HEK293T (cell line): Measurements from ENCODE around the gene TIFAB.

ENCODE experiments used
- CTCF ChIA-PET: fragments of 350-600 bp; formaldehyde crosslinking; extraction: SDS; loops from one replicate; lab custom pipeline; 2021; ENCODE audit warnings: antibody characterized with exemption, inconsistent platforms; lab: Yijun Ruan, JAX
- POLR2A ChIA-PET: fragments of 350-600 bp; formaldehyde crosslinking; extraction: SDS; loops from one replicate; lab custom pipeline; 2020; ENCODE audit warnings: antibody characterized with exemption, inconsistent platforms; lab: Yijun Ruan, JAX
- DNase-seq: peaks from one replicate; pipeline ENCODE4 v3.0.0; 2012; ENCODE audit warnings: mixed read lengths; ENCODE audit errors: extremely low spot score
- ARNT ChIP-seq: fragments of 450-650 bp; IDR thresholded peaks from 2 replicates; pipeline ENCODE4 v1.6.1; 2017; ENCODE audit warnings: mild to moderate bottlenecking
- BHLHE40 ChIP-seq: fragments of 450-650 bp; IDR thresholded peaks from 2 replicates; pipeline ENCODE4 v1.6.1; 2016; ENCODE audit warnings: mild to moderate bottlenecking, moderate library complexity, borderline replicate concordance
- CTBP1 ChIP-seq: fragments of 450-650 bp; IDR thresholded peaks from 2 replicates; pipeline ENCODE4 v1.6.1; 2016; ENCODE audit warnings: borderline replicate concordance
- ELF4 ChIP-seq: fragments of 450-650 bp; IDR thresholded peaks from 2 replicates; pipeline ENCODE4 v1.6.1; 2017; ENCODE audit warnings: antibody characterized with exemption
- FOXA1 ChIP-seq: fragments of 450-650 bp; IDR thresholded peaks from 2 replicates; pipeline ENCODE4 v1.6.1; 2016; ENCODE audit warnings: mild to moderate bottlenecking
- FOXK2 ChIP-seq: fragments of 450-650 bp; IDR thresholded peaks from 2 replicates; pipeline ENCODE4 v1.6.1; 2016; ENCODE audit warnings: mild to moderate bottlenecking
- FOXM1 ChIP-seq: fragments of 450-650 bp; IDR thresholded peaks from 2 replicates; pipeline ENCODE4 v1.6.1; 2017; ENCODE audit warnings: mild to moderate bottlenecking, borderline replicate concordance
- HDGF ChIP-seq: fragments of 450-650 bp; IDR thresholded peaks from 2 replicates; pipeline ENCODE4 v1.6.1; 2017; ENCODE audit warnings: antibody characterized with exemption, borderline replicate concordance
- L3MBTL2 ChIP-seq: fragments of 450-650 bp; conservative IDR thresholded peaks from 2 replicates; pipeline ENCODE4 v1.6.1; 2016; ENCODE audit warnings: mild to moderate bottlenecking
- LEF1 ChIP-seq: fragments of 450-650 bp; IDR thresholded peaks from 2 replicates; pipeline ENCODE4 v1.6.1; 2017; ENCODE audit warnings: mild to moderate bottlenecking, borderline replicate concordance
- NFRKB ChIP-seq: fragments of 450-650 bp; IDR thresholded peaks from 2 replicates; pipeline ENCODE4 v1.6.1; 2016; ENCODE audit warnings: mild to moderate bottlenecking, moderate library complexity
- PKNOX1 ChIP-seq: fragments of 450-650 bp; IDR thresholded peaks from 2 replicates; pipeline ENCODE4 v1.6.1; 2016
- SP1 ChIP-seq: fragments of 450-650 bp; IDR thresholded peaks from 2 replicates; pipeline ENCODE4 v1.6.1; 2017
- SUZ12 ChIP-seq: fragments of 450-650 bp; IDR thresholded peaks from 2 replicates; pipeline ENCODE4 v1.6.1; 2016; ENCODE audit warnings: mild to moderate bottlenecking
- TARDBP ChIP-seq: fragments of 450-650 bp; IDR thresholded peaks from 2 replicates; pipeline ENCODE4 v1.6.1; 2016

The TIFAB gene

DNA sequence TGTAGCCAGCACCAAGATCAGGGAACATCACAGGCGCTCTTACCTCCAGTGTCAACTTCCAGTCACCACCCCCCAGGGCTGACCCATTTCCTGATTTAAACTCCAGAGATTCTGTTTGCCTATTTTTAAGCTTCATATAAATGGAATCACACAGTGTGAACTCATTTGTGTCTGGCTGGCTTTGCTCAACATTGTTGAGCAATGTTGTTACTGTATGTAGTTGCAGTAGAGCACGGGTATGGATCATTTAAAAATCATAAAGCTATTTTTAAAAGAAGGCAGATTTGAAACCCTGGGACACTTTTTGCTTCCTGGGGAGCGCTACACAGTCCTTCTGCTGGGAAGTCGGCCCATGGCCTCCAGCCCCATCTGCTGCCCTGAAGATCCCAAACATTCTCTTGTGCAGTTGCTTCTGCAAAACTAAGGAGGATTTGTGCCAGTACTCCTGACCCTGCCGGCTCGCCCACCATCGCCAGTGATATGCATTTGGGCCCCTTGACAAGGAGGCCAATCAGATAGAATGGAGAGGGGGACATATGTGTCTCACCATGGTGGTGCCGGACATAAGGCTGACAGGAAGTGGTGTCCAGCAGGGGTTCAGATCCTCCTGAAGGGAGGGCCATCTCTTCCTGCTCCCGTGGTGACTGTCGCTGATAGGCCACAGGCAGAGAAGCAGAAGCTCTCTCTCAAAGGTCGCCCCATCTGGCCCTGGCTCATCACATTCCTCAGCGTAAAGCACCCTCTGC lies 18.3 kb downstream of the TIFAB start:
- TF ChIP-seq L3MBTL2 = no peak
- POLR2A ChIA-PET = interaction anchor here (1.1 to 1.5 kb wide), 2 partner anchors 10 to 32 kb away, joined by 3 to 4 read pairs; no protein-coding TSS in a partner anchor
- peak; percentile 3 for DNase-seq
- CTCF ChIA-PET = no interaction called here

DNA sequence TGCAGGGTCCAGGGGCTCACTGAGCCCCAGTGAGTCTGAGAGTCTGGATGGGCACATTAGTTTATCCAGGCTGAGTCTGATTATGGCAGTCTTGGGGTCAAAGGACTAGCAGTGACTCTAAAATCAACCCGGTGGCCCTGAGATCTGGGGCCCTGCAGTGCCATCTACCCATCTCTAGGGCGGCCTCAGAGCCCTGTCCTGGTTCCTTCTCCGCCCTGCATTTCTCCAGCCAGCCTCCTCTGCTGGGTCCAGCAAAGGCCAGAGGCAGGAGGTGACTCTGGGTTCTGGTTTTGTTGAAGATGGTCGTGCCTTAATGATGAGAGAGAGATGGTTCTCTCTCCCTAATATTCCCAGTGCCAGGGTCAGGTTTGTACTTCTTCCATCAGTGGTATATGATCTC lies 20.0 kb downstream of the TIFAB start:
- CTCF ChIA-PET = no interaction called here
- POLR2A ChIA-PET = no interaction called here
- DNase-seq = peak; percentile 2
- TF ChIP-seq LEF1 = no peak

- ChIA-PET CTCF (no interaction called here), POLR2A (no interaction called here)
- no peak for TF ChIP-seq CTBP1
- no peak for TF ChIP-seq HDGF
- no peak for TF ChIP-seq PKNOX1
- no peak for TF ChIP-seq FOXM1
- no peak for TF ChIP-seq TARDBP
- no peak for TF ChIP-seq NFRKB
- TF ChIP-seq BHLHE40 = no peak
- TF ChIP-seq FOXA1 = no peak
- TF ChIP-seq SP1 = no peak
- no peak for DNase-seq
Observed at GRCh38 chr5:135430135-135430437, 22.1 kb downstream of the TIFAB start.

- no peak for DNase-seq
- CTCF ChIA-PET = no interaction called here
Observed at GRCh38 chr5:135429301-135430134, 22.6 kb downstream of the TIFAB start.

DNA sequence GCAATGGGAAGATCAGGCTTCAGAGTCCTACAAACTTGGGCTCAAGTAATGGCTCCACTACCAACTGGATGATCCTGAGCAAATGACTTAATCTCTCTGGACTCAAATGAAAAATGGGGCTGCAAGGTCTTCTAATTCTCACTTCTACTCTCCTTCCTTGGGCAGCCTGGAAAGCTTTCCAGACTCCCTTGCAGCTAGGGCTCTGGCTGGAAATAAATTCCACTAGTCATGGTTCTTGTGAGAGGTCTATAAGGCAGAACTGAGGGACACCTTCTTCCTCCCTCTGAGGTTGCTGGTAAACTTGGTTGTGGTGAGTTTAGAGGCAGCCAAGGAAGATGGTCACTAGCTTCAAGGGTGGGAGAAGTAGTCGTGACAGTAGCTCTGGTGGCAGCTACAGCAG lies 23.6 kb downstream of the TIFAB start:
- no peak for DNase-seq
- ChIA-PET POLR2A (no interaction called here), CTCF (no interaction called here)
- TF ChIP-seq ARNT (no peak), FOXM1 (no peak), ELF4 (no peak), FOXK2 (no peak), SP1 (no peak), TARDBP (no peak), SUZ12 (no peak)

More at GRCh38 chr5:135429301-135430134, 22.6 kb downstream of the TIFAB start:
- POLR2A ChIA-PET = no interaction called here
- TF ChIP-seq ARNT (no peak), SP1 (no peak), ELF4 (no peak)

- DNase-seq = peak; percentile 62
- TF ChIP-seq SUZ12 = no peak
- TF ChIP-seq ARNT = no peak
- 0 out of 2 replicates have a peak, but pooled peaks have one; percentile 58 for TF ChIP-seq FOXK2
- peak; percentile 66 for TF ChIP-seq PKNOX1
- ChIA-PET POLR2A (interaction anchor here (1.3 kb wide), 1 partner anchor 25 kb away, joined by 3 read pairs; no protein-coding TSS in a partner anchor), CTCF (interaction anchor here (0.6 to 3.0 kb wide), 16 partner anchors 10 to 182 kb away, joined by 3 to 17 read pairs (median 4); partner anchors contain the start of gene MACROH2A1)
Observed at GRCh38 chr5:135426102-135427082, 25.8 kb downstream of the TIFAB start.

GRCh38 chr5:135425641-135426040 lies 26.5 kb downstream of the TIFAB start:
- CTCF ChIA-PET = interaction anchor here (0.6 to 3.0 kb wide), 15 partner anchors 11 to 181 kb away, joined by 3 to 17 read pairs (median 4); partner anchors contain the start of gene MACROH2A1
- POLR2A ChIA-PET = interaction anchor here (1.3 kb wide), 1 partner anchor 25 kb away, joined by 3 read pairs; no protein-coding TSS in a partner anchor
- no peak for DNase-seq
- TF ChIP-seq CTBP1 (no peak), SP1 (no peak), TARDBP (no peak), ELF4 (no peak), FOXA1 (no peak), FOXM1 (no peak), NFRKB (no peak)
